ENCODE results near the gene DENND6B.

Gene DENND6B

DNA sequence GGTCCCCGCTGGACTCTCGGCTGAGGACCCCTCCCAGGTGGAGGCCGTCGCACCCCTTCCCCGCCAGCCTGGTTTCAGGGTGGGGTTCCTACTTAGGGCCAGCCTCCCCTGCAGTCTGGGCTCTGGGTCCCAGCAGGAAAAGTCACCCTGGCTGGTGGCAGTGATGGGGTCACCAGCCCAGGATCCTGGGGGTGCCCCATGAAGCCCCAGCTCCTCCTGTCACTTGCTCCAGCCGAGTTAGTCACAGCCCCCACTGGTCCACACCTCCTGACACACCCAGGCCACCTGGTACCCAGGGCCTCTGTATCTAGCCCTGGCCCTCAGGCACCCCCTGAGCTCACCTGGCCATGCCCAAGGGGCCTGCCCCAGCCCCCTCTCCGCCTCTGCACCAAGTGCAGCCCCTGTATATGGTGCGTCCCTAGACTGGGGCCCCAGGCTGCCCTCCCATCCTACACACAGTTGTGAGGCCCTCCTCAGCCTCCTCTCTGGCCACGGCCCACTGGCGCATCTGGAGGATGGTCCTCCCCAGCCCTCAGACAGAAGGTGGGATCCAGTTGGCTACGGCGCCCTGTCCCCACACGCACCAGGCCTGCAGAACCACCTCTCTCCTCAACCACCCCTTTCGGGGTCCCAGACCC is 26.1 kb downstream of the DENND6B start:
- DNase-seq = no peak

DNA sequence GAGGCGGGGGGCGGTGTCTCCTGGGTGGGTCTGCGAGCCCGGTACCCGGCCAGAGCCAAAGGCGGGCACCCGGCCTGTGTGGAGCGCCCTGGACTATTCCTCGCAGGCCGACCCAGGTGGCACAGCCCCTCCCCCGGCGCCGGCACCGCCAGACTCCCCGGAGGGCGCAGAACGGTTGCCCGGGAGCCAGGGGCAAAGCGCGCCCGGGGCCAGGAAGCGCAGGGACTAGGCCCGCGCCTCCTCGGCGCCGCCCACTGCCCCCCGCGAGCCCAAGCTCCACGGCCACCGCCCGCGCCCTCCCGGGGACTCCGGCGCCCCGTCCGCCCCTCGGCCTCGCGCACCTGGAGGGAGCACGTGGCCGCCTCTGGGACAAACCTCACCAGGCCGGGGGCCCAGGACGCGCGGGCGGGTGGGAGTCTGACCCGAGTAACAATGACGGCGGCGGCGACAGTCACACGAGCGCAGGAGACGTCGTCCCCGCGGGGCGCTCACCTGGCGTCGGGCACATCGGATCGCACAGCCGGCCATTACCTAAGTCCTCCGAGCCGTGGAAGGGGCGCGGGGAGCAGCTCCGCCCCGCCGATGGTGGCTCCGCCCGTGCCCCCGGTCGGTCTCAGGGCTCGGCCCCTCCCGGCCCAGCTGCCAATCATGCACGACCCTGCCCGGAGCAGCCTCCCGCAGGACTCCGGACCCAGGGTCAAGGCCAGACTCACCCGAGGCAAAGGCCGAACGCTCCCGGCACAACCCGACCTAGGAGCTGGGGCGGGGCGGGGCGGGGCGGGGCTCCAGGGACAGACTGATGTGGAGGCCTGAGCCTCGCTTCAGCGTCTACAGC is 26.8 kb downstream of the DENND6B start:
- DNase-seq = no peak

DNA sequence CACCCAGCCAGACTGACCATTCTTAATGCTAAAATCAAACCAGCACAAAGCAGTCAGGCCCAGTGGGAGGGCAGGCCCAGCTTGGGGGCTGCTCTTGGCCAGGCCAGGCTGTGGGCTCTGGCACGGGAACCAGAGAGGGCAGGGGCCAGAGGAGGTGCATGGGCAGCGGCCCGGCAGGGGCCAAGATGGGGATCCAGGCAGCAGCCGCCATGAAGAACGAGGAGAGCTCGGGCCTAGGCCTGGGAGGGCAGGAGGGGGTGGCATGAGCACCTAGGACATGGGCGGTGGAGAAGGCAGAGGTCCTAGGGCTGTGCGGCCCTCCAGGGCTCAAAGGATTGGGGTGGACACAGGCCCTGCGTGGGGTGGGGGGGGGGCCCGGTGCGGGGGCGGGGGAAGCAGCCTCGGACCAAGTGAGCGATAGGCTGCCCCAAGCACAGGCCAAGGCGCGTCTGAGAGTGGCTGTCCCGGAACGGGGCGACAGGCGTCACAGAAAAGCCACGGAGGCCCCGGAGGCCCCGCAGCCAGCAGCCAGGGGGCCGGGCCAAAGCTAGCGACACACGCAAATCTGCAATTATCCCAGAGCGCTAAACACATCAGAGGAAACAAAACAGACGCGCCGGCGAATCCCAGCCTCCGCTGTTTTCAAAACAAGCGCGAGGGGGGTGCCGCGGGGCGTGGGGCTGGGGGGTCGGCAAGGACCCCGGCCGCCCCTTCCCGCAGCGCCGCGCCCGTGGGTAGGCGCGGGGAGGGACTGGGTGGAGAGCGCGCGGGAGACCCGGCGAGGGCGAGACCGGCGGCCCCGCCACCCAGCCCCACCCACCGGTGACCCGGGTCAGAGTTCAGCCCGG is 27.7 kb downstream of the DENND6B start:
- DNase-seq = no peak

DNA sequence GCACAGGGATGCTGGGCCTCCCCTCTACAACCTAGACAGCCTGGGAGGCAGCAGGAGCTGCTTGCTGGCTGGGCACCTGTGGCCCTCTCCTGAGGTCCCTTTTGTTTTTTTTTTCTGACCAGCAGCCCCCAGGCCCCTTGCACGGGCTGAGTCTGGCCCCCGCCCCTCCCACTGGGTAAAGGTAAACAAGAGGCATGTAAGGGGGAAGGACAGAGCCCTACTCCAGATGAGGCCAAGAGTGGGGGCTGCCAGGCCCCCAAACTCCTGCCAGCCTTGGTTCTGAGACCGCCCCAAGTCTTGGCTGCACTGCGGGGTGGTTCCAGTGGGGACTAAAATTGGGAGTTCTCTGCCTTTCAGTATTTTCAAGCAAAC is 28.6 kb downstream of the DENND6B start:
- no peak for DNase-seq

DNA sequence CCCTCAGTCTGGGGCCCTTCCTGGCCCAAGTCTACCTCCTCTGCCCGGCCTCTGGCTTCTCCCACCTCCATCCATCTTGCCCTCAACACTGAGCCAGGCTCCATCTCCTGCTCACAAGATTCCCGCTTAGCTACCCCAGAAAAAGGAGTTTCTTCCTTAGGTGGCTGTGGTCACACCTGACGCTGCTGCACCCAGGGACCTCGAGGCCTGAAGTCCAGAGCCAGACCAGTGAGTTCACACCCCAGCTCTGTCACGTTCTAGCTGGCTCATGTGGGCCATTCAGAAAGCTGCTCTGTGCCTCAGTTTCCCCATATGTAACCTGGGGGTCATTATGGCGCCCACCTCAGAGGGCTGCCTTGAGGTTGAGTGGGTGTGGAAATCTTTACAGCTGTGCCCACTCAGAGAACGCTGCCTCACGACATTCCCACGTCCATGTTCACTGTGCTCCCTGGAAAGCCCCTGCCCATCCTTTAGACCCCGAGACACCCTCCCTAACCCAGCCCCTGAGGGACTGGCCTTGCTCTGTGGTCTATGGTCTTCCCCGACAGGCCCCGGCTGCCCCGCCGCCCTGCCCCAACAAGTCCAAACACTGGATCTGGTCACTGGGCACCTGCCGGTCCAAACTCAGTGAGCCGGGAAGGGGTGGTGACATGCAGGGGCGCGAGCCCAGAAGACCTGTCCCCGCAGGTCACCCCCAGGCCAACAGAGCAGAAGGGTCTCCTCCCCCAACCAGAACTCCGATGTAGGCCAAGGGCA is 29.1 kb downstream of the DENND6B start:
- no peak for DNase-seq

DNA sequence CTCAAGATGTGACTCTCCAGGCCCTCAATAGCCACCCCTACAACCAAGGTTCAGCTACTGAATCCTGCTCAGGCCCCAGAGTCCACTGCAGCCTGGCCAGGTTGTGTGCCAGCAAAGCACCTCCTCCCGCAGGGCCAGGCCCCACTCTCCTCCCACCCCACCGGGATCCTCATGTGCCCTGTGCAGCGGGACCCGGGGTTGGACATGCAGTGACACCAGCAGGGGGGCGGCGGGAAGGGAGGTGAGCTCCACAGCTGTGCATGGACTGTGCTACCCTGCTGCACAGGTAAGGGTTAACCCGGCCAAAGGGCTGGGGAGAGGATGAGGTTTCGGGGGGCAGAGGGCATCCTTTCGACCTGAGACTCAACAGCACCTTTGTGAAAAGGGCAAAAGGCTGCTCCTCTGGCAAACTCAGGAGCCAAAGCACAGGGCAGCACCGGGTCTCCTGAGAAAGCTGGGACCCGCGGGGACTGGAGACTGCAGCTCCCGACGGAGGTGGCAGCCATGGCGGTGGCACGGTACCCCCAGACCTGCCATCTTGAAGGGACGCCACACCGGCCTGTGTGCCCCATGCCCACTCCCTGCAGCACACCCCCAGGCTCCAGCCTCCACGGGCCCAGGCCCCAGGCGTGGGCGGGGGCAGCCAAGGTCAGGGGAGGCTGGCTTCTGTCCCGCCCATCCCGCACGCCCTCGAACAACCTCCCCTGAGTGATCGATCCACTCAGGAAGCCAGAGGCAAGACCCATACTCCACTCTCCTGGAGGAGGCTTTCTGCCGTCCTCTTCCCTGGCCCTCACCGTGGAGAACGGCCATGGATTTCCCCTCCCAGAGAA is 29.9 kb downstream of the DENND6B start:
- no peak for DNase-seq

DNA sequence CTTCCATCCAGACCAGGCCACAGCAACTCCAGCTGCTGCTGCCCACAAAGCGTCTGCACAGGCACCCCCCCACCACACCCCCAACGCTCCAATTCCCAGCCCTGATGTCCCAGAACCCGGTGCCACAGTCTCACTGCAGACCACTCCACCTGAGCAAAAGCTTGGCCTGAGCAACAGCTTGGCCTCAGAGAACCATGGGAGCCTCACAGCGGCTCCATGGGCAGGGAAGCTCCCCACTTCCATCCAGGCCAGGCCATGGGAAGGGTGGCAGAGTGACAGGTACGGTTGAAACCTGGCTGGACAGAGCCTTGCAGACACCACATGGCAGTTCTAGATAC is 32.5 kb downstream of the DENND6B start:
- no peak for DNase-seq

DNA sequence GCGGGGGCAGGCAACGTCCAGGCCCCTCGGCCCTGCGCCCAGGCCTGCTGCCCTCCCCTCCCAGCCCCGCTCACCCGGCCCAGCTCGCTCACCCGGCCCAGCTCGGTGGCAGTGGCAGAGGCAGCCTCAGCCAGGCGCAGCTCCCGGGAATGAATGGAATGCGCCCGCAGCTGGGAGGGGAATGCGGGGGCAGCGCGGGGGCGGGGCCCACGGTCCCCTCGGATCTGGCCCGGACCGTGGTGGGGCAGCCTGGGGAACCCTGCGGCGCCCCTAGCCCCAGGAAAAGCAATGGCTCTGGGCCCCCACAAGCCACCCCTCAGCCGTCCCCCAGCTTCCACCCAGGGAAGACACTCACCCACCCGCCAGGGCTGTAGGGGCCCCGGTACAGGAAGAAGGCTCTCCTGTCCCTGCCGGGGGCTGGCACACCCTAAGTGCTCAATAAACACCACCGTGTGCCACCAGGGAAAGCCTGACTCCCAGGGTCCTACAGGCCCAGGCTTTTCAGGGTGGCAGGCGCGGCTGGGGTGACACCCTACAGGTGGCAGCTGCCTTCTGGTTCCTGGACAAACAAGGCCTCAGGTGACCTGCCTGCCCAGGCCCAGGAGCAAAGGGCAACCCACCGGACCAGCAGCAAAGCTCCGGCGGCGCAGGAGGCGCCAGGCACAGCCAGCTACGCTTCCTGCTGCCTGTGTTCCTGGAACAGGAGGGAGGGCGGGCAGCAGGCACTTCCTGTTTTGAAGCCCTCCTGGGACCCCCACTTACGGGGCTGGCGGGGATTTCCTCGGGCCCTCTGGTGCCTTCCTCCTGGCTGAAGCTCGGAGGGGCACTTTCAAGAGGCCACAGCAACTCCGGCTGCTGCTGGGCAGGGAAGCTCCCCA is 33.1 kb downstream of the DENND6B start:
- DNase-seq = peak; percentile 63

DNA sequence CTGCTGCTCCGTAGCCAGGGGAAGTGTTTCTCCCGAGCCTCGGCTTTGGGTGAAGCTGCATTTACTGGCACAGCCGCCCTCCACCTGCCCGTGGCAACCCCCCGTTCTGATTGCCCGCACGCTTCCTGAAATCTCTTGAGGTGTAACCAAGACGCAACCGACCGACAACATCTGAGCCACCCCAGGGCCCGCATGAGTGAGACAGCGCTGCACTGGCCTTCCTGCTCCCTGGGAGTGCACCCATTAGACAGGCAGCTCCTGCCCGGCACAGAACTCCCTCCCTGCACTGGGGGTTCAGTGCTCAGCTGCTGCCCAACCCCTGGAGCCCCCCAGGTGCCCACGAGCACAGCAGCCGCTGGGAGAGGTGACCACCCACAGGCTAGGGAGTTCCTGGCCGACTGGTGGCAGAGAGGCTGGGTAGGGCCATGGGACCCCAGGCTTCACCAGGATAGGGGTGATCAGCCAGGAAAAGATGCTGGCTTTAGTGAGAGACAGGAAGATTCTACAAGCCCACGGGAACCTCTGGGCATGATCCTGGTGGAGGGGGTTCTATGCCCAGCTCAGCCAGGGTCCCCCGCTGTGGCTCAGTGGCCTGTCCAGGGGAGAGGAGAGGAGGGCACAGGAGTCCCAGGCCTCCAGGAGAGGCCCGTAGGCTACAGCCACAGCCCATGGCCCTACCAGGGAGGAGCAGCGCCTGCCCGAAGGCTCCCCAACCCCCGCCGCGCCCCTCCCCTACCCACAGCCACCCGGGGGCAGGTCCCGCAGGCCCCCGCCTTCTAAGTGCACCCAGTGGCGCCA is 34.0 kb downstream of the DENND6B start:
- DNase-seq = no peak

DNA sequence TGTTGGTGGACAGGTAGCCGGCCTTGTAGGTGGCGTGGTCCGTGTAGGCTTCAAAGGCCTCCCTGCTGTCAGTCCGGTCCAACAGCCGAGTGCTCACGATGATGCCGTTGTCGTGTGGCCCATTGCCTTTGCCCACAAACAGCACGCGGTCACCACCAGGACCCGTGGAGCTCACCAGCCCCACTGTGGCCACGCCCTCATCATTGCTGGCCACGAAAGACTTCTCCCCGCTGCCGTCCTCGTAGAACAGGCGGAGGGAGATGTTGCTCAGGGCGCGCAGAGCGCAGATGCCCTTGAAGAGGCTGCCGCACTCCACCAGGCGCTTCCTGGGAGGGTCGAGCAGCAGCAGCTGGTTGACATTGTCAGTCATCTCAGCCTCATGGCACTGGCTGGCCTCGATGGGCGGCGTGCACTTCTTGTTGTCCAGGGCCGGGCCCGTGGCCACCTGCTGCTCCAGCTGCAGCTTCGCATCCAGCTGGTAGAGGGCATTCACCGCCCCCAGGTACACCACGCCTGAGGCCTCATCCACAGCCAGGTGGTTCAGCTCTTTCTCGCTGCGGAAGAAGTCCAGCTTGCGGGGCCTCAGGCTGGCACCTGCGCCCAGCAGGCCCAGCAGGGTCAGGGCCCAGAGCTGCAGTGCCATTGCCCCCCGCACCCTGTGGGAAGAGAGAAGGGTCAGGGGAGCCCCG is 36.7 kb downstream of the DENND6B start:
- DNase-seq = no peak

DNA sequence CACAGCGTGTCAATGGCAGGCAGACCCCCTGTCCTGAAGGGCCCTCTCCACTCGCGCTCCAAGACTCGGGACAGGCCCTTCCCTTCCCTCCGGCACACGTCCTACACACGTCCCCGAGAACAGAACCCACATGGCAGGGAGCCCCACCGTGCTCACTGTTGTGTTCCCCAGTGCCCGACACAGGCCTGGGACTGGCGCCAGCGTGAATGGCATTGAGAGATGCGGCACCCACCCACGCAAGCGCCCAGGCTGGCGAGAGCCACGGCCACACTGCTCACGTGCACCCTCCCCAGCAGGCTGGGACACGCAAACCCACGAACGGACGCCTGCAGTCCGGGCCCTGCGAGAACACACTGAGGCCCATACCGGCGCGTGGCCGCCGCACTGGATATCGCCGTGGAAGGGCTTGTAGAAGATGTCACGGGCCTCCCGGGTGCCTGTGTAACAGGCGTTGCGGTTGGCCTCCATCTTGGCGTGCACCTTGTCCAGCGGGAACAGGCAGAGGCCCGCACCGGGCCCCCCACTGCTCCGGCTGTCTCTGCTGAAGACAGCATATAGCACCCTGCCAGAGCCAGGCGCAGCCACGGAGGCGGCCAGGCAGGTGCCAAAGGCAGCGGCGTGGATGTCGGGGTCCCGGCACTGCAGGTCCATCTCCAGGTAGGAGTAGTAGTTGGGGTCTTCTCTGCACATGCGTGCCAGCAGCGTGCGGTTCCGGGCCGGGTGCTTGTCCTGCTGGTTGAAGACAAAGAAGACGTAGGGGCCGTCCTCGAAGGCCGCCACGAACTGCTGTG is 37.5 kb downstream of the DENND6B start:
- DNase-seq = no peak

DNA sequence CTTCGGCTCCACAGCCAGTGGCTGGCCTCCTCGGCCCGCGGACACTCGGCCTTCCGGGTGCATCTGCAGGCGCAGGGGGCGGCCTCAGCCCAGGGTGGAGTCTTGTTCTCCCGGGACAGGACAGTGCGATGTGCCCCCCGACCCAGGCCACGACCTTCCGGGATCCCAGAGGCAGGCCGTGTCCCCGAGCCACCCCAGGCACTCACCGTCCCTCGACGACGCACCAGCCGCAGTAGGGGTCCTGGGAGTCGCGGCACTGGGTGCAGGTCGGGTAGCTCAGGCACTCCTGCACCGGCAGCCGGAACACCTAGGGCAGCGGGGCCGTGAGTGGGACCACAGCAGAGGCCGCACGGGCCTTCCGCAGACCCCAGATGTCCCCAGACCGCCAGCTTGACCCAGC is 39.1 kb downstream of the DENND6B start:
- DNase-seq = no peak

DNA sequence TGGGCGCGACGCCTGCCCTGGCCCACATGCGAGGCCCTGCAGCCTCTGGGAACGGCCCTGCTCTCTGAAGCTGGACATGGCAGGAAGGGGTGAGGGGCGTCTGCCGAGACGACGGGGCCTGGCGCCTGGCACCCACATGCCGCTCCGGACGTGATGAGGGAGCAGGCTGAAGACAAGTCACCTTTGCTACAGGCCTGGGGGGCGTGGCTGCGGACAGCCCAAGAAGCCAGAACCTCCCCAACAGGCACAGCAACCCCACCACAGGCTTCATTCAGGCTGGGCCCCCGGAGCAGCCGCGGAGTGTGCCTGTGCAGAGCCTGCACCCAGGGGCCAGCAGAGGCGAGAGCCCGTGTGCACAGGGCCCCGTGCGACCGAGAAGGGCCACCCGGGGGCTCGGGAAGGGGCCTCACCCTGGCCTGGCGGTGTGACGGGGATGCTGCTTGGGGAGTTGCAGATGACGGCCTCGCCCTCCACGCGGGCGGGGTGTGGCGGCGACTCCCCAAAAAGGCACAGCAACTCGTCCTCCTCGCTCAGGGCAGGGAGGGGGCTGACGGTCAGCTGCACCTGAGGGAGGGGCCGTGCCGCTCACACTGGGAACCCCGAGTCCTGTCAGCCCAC is 40.0 kb downstream of the DENND6B start:
- DNase-seq = no peak

DNA sequence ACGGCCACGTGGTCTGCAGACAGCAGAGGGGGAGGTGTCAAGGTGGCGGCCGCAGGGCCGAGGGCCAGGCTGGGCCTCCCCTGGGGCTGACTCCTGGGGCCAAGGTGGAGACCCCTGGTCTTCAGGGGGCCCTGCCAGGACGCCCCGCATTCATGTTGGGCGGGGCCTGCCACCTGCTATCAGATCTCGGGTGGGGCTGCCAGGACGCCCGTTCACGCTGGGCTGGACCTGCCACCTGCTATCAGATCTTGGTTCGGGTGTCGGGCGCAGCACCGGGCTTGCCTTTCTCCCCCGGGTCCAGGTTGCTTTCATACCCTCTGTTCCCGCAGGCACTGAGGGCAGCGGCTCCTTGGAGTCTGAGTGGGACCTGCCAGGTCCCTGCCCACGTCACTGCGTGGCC is 40.5 kb downstream of the DENND6B start:
- DNase-seq = no peak

DNA sequence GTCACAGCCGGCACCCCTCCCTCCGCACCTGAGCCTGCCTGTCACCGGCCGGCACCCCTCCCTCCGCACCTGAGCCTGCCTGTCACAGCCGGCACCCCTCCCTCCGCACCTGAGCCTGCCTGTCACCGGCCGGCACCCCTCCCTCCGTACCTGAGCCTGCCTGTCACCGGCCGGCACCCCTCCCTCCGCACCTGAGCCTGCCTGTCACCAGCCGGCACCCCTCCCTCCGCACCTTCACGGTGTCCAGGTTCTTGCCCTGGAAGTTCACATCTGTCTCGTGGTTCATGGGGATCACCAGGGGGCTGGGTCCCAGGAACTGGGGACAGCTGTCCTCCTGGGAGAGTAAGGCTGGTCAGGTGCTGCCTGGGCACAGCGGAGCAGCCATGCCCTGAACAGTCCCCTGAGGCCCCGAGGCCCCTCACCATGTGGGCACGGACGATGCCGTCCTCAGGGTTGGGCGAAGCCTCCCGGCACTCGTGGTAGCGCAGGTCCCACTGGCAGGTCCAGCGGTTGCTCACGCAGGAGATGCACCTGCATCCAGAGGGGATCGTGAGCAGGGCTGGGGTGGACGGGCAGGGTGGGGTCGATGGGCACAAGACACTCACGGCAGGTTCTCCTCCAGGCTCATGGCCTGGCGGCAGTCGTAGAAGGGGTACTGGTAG is 41.1 kb downstream of the DENND6B start:
- DNase-seq = no peak

DNA sequence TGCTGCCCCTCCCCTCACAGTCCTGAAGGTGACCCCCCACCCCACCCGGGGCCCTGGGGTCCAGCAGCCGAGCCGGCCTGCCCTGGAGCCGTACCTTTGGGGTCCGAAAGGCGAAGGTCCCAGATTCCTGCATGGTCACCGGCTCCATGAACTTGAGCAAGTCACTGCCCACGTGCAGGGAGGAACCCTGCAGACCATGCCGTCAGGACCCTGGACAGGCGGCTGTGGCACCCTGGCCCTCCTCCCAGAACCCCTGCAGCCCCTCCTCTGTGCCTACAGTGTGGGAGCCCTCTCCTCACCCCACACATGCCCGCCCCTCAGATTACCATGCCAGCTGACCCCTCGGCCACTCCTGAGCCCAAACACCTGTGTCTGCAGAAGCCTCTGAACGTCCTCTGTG is 42.3 kb downstream of the DENND6B start:
- no peak for DNase-seq

DNA sequence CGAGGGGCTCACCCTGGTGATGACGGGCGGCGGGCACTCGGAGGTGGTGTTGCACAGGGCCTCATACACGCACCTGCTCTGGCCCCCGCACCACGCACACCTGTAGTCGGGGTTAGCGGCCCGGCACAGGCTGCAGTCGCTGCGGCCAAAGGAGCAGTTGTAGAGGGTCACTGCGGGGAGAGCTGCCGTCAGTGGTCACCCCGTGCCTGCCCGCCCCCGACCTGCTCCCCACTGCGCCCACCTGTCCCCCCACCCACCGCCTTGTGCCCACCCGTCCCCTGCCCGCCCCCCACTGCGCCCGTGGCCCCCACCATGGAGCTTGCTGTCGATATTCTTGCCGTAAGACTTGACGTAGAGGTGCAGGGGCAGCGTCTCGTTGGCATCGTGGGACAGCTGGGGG is 43.0 kb downstream of the DENND6B start:
- DNase-seq = no peak
